Thoracic aorta (tissue), 2 donors: ENCODE results near the gene PDSS1. TPM values are rescaled to one million over a fixed set of nuclear protein-coding genes. Genes with fewer than 3 reads are reported as not detected.

Experiments
- ATAC-seq: fragments of 150-250 bp; one replicate; pipeline ENCODE4 v1.8.0; 2017; ENCODE audit warnings: low read depth; ENCODE audit not compliant: insufficient number of reproducible peaks, low FRiP score
- DNase-seq: peaks from one replicate; pipeline ENCODE4 v3.0.0-alpha.2; 2020; ENCODE audit warnings: low spot score
- H3K27ac ChIP-seq, 2 donors: fragments of 200-600 bp; sonication (generic); 1 replicate in 1 of 2; 2 replicates in 1 of 2; pipeline ENCODE4 v1.5.1; 2016; ENCODE audit warnings: mild to moderate bottlenecking in 2 of 2, moderate library complexity in 2 of 2
- H3K27me3 ChIP-seq: fragments of 200-600 bp; sonication (generic); replicated peaks from 2 replicates; pipeline ENCODE4 v1.6.0; 2016; ENCODE audit warnings: mild to moderate bottlenecking; ENCODE audit not compliant: insufficient read depth
- H3K36me3 ChIP-seq: fragments of 200-600 bp; sonication (generic); one replicate; pipeline ENCODE4 v1.5.1; 2016
- H3K4me1 ChIP-seq, 2 donors: fragments of 200-600 bp; sonication (generic); 1 replicate in 1 of 2; 2 replicates in 1 of 2; pipeline versions ENCODE4 v1.5.1 to v1.6.0; 2016; ENCODE audit warnings: low read depth in 2 of 2, mild to moderate bottlenecking in 1 of 2; ENCODE audit not compliant: control insufficient read depth in 1 of 2
- H3K4me3 ChIP-seq: fragments of 200-600 bp; sonication (generic); 2 replicates; pipeline ENCODE4 v1.5.1; 2016; ENCODE audit warnings: mild to moderate bottlenecking
- H3K9me3 ChIP-seq: fragments of 200-600 bp; sonication (generic); 2 replicates; pipeline ENCODE4 v1.5.1; 2016
- total RNA-seq, 2 donors: library from RNA; depleted of rRNA; stranded (reverse); fragments of >200 nt; gene quantifications; one replicate each; pipeline versions ENCODE4 v1.1.0 to v1.2.3, GENCODE V29; 2016
- TF ChIP-seq, protein P1 (sequence below): fragments of 200-600 bp; sonication (generic); IDR thresholded peaks from one replicate; pipeline ENCODE4 v1.5.1; 2019; ENCODE audit warnings: antibody characterized with exemption

Gene PDSS1
- total RNA-seq, 2 donors from 2014 or later = 2.0 to 5.4 TPM

DNA sequence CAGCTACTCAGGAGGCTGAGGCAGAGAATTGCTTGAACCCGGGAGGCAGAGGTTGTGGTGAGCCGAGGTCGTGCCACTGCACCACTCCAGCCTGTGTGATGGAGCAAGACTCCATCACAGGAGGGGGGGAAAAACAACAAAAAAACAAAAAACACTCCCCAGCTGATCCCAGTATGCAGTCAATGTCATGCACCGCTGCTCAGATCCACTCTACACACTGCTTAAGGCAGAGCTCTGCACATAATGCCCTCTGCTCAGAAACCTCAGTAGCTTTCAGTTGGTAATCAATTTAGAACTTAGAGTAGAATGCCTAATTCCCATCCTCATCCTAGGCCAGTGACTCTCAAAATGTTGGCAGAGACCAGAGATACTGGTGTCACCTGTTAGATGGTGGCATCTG lies 43.9 kb downstream of the PDSS1 start:
- ATAC-seq (no peak), DNase-seq (no peak)
- Histone ChIP-seq H3K4me1 (no peaks in the 10 kb centered on the region), H3K9me3 (no peaks in the 10 kb centered on the region), H3K27ac (no peak overlapping the region), H3K4me3 (no peak overlapping the region), H3K36me3 (peaks cover 10% of the 10 kb centered on the region), H3K27me3 (no peaks in the 10 kb centered on the region)
- TF ChIP-seq, protein P1, sequence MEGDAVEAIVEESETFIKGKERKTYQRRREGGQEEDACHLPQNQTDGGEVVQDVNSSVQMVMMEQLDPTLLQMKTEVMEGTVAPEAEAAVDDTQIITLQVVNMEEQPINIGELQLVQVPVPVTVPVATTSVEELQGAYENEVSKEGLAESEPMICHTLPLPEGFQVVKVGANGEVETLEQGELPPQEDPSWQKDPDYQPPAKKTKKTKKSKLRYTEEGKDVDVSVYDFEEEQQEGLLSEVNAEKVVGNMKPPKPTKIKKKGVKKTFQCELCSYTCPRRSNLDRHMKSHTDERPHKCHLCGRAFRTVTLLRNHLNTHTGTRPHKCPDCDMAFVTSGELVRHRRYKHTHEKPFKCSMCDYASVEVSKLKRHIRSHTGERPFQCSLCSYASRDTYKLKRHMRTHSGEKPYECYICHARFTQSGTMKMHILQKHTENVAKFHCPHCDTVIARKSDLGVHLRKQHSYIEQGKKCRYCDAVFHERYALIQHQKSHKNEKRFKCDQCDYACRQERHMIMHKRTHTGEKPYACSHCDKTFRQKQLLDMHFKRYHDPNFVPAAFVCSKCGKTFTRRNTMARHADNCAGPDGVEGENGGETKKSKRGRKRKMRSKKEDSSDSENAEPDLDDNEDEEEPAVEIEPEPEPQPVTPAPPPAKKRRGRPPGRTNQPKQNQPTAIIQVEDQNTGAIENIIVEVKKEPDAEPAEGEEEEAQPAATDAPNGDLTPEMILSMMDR = no peak

DNA sequence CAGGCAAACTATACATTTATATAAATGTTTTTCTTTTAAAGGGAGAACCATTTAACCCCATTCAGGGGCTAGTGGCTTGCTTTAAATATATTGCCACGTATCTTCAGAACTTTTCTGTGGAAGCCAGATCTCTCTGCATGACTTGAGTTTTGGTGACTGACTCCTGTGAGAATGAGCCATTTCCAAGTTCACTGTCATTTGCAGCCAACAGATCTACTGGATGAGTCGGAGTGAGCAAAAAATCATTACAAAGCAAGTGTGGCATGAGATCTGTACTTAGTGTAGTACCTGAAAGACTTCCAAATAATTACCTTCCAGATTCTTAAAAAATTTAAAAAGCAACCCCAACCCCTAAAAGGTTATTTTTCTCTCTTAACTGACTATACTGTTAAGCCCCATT lies 45.6 kb downstream of the PDSS1 start:
- H3K27me3 ChIP-seq = no peaks in the 10 kb centered on the region
- H3K4me3 ChIP-seq = no peak overlapping the region
- H3K9me3 ChIP-seq = no peaks in the 10 kb centered on the region
- no peaks in the 10 kb centered on the region for H3K4me1 ChIP-seq
- no peak for DNase-seq
- TF ChIP-seq, protein P1 = no peak
- no peak overlapping the region for H3K27ac ChIP-seq
- H3K36me3 ChIP-seq = peaks cover 12% of the 10 kb centered on the region
- no peak for ATAC-seq

DNA sequence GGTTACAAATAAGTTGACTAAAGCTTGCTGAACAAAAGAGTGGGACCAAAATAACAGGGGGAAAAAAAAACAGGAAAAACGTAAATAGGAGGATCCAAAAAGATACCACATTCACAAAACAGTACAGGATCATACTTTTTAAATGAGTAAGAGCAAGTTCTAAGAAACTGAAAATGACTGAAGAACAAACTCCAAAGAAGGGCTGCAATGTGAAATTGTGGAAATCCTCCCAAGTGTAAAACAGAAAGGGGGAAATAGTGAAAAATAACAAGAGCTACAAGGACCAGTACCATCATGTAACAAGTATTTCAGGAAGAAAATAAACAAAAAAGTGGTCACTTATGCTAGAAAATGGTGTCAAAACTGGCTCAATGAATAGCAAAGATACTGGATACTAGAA lies 46.3 kb downstream of the PDSS1 start:
- DNase-seq = no peak
- Histone ChIP-seq H3K9me3 (no peaks in the 10 kb centered on the region), H3K4me3 (no peak overlapping the region), H3K27me3 (no peaks in the 10 kb centered on the region), H3K27ac (no peak overlapping the region), H3K4me1 (no peaks in the 10 kb centered on the region), H3K36me3 (peaks cover 12% of the 10 kb centered on the region)
- TF ChIP-seq, protein P1 = no peak
- ATAC-seq = no peak

DNA sequence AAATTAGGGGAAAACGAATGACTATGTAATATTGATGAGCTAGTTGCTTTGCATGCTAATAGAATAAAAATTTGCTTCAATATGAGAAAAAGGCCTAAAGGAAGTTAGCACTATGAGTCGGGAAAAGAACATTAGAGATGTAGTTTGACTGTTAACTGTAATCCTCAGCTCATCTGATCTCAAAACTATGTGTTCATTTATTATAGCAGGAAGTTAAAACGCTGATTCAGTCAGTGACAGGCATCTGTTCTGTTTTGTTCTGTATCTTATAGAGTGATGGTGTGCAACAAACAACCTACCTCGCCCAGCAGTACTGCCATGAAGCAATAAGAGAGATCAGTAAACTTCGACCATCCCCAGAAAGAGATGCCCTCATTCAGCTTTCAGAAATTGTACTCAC lies 48.6 kb downstream of the PDSS1 start:
- Histone ChIP-seq H3K36me3 (peaks cover 12% of the 10 kb centered on the region), H3K9me3 (no peaks in the 10 kb centered on the region), H3K27ac (no peak overlapping the region), H3K4me3 (no peak overlapping the region), H3K27me3 (no peaks in the 10 kb centered on the region), H3K4me1 (no peaks in the 10 kb centered on the region)
- TF ChIP-seq, protein P1 = no peak
- DNase-seq = no peak
- ATAC-seq = no peak

DNA sequence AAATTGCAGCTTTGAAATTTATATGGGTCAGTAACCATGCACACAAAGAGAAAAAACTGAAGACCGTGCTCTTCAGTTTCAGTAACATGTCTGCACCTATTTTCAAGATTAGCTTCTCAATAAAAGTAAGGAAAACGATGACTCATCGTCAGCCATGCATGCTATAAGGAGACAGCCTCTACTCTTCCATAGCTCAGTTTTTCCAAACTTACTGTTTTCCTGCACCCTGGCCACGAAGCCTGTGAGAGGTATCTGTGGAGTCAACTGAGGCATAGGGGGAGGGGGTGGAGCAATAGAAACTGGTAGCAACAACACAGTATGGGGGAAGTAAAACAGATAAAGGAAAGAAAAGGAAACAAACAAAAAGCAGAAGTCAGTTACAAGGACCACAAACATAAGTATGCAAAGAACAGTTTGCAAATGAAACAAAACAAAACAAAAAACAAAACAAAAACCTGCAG lies 58.0 kb downstream of the PDSS1 start:
- DNase-seq (no peak), ATAC-seq (no peak)
- no peak overlapping the region for H3K4me3 ChIP-seq
- no peaks in the 10 kb centered on the region for H3K4me1 ChIP-seq
- TF ChIP-seq, protein P1 = no peak
- no peaks in the 10 kb centered on the region for H3K9me3 ChIP-seq
- peaks cover 5% of the 10 kb centered on the region for H3K36me3 ChIP-seq
- H3K27ac ChIP-seq = no peak overlapping the region
- H3K27me3 ChIP-seq = no peaks in the 10 kb centered on the region
